ENCODE data around the gene TIMM23B.
"Not testable (repeated sequence)": the region's sequence is repeated elsewhere in the genome, so short reads cannot be mapped to it uniquely, and the experiment has no call there.

The TIMM23B gene

GRCh38 chr10:49987207-49987606, 45.4 kb downstream of the TIMM23B start:
- DNase-seq: not testable (repeated sequence)

DNA sequence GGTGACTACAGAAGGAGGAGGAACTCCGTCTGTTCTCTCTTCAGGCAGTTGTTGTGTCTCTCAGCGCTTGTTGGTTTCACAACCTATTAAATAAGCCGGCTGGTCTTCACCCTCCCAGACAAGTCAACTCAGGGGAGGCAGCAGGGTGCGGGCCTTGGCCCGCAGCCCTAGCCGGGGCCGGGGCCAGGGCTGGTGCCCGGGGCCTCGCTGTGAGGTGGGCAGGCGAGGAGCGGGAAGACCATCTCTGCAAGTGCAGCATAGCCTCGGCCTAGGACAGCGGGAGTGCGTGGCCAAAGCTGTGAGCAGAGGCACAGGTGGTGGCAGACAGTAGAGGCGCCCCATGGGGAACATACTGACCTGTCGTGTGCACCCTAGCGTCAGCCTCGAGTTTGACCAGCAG, 46.5 kb downstream of the TIMM23B start, which contains the start of gene AGAP6:
TSS of gene AGAP6 (plus strand) at position 31 of the 400 bp plus-strand sequence. CDS start at position 341, 310 bp downstream.
- DNase-seq: not testable (repeated sequence)

DNA sequence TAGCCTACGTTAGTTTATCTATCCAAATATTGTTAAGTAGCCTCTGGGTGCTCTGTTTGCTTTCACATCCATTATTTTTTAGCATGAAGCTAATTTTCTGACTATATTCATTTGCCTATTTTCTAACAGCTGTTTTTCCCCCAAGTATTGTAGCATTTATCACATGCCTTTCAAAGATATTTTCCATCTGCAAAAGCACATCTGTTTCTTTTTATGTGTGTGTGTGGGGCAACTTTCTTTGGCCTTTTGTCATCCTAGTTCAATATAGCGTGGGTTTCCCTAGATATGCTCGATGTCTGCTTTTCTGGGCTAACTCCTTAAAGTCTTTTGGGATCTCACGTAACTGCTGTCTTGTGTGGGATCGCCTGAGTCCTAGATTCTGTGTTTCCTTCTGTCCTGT, 53.5 kb downstream of the TIMM23B start:
- not testable (repeated sequence) for DNase-seq

DNA sequence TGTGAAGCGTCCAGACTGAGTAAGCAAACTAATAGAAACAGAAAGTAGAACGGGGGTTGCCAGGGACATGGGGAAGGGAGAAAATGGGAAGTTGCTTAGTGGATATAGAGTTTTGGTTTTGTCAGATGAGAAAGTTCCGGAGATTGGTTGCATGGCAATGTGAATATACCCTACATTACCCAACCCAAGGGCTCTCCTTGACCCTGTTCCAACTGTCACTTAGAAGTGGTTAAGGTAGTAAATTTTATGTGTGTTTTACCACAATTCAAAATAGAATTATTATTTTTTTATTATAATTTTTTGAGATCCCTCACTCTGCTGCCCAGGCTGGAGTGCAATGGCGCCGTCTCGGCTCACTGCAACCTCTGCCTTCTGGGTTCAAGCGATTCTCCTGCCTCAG, 72.2 kb downstream of the TIMM23B start:
- not testable (repeated sequence) for DNase-seq

DNA sequence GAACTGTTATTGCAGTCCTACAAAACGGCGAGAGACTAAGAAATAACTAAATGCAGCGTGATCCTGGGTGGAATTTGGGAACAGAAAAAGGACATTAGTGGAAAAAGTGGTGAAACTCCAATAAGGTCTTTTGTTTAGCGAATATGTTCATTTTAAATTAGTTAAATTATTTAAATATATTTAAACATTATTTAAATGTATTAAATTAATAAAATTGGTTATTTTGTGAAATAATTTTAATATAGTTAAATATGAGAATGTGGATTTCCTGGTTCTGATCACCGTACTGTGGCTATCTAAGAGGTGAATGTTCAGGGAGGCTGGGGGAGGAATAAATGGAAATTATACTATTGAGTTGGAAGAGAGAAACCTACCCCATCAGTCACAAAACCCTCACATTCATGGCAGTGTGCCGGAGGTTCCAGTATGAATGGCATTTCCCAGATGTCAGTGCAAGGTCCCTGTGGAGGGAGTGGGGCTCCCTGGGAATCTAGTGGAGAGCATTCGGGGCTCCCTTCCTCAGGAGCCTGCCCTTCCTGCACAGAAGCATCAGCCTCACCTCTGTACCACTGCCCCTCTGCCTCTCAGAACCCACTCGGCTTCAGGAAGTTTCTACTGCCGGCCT, 73.9 kb downstream of the TIMM23B start:
- not testable (repeated sequence) for DNase-seq

DNA sequence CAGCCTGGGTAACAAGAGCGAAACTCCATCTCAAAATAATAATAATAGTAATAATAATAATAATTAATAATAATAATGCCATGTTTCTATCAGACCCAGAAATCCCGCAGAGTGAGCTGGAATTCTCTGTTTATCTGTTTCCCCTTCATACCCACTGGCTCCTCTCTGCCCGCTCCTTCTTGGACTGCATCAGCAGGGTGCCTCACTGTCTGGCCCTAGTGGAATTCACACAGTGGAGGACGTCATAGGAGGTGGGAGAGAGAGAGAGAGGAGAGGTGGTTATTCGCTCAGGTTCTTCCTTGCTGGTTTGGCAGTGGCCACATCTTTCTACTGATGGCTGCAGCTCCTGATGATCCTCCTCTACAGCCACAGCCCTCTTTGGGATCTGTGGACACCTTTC, 75.1 kb downstream of the TIMM23B start:
- DNase-seq: not testable (repeated sequence)

DNA sequence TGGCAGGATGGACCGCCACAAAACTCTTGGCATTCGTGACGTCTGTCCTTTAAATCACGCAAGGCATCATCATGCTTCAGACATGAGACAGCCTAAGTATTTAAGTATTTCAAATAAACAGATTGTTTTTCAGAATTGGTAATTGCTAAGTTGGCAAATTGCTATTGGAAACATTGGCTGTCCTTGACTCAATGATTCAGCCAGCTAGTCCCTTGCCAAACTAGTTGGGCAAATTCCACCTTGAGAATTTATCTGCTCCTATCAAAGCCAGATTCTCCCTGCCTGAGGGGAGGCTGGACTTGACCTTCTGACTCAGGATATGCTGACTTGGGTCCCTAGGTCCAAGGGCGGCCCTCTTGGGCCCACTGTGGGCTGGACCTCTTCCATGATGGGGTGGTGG, 75.8 kb downstream of the TIMM23B start:
- DNase-seq: not testable (repeated sequence)

- DNase-seq: not testable (repeated sequence)
These were observed 77.4 kb downstream of the TIMM23B start for GRCh38 chr10:50019279-50019678.

- not testable (repeated sequence) for DNase-seq
These were observed 78.7 kb downstream of the TIMM23B start for GRCh38 chr10:50020451-50021024.

GRCh38 chr10:50021646-50022045, 79.8 kb downstream of the TIMM23B start:
- no peak for DNase-seq

Data from activated CD4-positive, alpha-beta T cell treated with anti-CD3 and anti-CD28 coated beads, Interleukin-2, amount 50 U/mL, for 16 hours (primary cell).